K562 treated with DMSO at 1 percent for 12 hours (cell line): ENCODE results near the gene FTSJ3. TPM values are rescaled to one million over a fixed set of nuclear protein-coding genes. Genes with fewer than 3 reads are reported as not detected.

Experiments used
- total RNA-seq: library from RNA; unstranded; fragments of 300-600 nt; gene quantifications from 2 replicates; pipeline ENCODE4 v1.2.3, GENCODE V29; 2022; ENCODE audit not compliant: insufficient read depth

Gene FTSJ3, protein sequence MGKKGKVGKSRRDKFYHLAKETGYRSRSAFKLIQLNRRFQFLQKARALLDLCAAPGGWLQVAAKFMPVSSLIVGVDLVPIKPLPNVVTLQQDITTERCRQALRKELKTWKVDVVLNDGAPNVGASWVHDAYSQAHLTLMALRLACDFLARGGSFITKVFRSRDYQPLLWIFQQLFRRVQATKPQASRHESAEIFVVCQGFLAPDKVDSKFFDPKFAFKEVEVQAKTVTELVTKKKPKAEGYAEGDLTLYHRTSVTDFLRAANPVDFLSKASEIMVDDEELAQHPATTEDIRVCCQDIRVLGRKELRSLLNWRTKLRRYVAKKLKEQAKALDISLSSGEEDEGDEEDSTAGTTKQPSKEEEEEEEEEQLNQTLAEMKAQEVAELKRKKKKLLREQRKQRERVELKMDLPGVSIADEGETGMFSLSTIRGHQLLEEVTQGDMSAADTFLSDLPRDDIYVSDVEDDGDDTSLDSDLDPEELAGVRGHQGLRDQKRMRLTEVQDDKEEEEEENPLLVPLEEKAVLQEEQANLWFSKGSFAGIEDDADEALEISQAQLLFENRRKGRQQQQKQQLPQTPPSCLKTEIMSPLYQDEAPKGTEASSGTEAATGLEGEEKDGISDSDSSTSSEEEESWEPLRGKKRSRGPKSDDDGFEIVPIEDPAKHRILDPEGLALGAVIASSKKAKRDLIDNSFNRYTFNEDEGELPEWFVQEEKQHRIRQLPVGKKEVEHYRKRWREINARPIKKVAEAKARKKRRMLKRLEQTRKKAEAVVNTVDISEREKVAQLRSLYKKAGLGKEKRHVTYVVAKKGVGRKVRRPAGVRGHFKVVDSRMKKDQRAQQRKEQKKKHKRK
- 16.3 and 27.0 TPM in 2 replicates for total RNA-seq

DNA sequence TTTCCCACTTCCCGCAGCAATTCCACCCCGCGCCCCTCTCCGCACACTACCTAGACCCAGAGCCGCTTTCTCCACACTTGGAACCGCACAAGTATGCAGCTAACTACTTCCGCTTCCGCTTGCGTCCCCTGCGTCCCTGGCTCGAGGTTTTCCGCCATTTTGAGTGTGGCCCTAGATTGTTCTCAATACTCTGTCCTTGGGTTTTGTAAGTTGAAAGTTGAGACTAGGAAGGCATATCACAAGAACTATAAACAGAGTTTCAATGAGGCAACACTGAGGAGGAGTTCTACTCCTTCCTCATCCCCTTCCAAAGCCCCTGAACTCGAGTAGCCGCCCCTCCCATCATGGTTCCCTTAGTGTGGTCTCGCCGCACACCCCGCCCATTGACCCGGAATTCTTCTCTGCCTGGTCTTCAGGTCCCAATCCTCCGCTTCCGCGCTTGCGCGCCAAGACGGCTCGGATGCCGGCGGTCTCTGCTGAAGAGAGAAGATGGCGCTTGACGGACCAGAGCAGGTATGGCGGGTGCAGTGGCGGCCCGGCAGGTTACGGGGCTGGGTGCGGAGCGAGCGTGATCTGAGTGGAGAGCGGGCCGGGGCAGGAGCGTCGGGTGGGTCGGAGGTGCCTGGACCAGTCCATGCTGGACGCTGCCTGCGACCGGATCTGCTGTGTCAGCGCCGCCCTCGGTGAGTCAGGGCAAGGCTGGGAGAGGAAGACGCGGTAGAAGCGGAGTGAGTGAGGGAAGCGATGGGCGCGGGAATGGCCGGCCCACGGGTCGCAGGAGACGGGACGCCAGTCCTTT is at the start of gene FTSJ3, which contains the start of gene PSMC5:
Gene FTSJ3, minus strand, starts transcription at position 662 of the 799 bp plus-strand sequence. CDS start 761 bp downstream, outside the sequence.
Gene PSMC5, plus strand, starts transcription at position 430 of the 799 bp plus-strand sequence. Its CDS starts 60 bp downstream, at position 490.

DNA sequence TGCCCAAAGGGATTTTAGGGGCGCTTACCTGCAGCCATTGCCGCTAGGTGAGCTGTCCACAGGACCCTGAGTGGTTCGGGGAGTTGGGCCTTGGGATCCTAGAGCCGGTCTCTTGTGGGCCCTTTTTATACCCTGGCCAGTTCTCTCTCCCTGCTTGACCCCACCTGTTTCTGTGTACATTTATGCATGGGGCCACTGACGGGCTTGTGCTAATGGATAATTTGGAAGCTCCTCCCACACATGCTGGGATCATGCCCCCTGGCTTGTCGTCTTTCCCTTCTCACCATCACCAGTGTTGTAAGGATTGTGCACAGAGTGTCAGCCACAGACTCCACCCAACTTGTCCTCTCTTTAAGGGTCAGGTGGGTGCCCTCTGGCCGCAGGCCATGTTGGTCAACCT is 46.1 kb upstream of the FTSJ3 start, which contains the start of gene CSH2:
Gene CSH2, minus strand, starts transcription at position 101 of the 400 bp plus-strand sequence. Its CDS starts 63 bp downstream, at position 38.

DNA sequence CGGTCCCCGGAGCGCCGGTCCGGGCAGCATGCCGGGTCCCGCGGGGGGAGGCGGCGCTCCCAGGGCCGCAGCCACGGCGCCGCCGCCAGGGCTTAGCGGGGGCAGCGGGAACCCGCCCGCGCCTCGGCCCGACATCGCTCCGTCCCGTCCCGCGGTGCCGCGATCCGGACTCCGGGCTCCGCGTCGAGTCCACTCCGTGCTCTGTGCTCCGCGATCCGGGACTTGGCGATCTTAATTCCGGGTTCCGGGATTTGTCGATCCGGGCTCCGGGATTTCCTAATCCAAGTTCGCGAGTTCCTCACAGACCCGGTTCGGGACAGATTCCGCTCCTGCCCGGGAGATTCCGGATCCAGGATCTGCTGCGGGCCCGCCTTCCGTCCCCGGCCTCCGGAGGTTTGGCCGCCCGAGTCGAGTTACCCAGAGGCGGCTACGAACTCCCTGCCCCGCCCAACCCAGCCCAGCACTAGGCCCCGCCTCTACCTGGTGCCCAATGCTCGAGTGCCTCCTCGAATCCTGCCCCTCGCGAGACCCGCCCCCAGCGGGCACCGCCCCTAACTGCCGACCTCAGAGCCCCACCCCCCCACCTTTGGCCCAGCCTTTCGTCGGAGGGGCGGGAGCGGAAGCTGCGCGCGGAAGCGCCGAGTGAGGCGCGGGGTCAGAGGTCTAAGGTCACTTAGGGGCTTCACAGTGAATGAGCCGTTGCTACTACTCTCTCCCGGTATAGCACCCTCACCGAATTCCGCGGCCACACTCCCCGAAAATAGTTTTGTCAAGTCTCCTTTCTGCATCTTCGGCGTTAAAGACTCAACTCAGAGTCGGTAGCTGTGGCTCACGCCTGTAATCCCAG is 15.3 kb upstream of the FTSJ3 start, which contains the start of gene SMARCD2:
Gene SMARCD2, minus strand, starts transcription at position 146 of the 847 bp plus-strand sequence. Its CDS starts 11 bp downstream, at position 135.

DNA sequence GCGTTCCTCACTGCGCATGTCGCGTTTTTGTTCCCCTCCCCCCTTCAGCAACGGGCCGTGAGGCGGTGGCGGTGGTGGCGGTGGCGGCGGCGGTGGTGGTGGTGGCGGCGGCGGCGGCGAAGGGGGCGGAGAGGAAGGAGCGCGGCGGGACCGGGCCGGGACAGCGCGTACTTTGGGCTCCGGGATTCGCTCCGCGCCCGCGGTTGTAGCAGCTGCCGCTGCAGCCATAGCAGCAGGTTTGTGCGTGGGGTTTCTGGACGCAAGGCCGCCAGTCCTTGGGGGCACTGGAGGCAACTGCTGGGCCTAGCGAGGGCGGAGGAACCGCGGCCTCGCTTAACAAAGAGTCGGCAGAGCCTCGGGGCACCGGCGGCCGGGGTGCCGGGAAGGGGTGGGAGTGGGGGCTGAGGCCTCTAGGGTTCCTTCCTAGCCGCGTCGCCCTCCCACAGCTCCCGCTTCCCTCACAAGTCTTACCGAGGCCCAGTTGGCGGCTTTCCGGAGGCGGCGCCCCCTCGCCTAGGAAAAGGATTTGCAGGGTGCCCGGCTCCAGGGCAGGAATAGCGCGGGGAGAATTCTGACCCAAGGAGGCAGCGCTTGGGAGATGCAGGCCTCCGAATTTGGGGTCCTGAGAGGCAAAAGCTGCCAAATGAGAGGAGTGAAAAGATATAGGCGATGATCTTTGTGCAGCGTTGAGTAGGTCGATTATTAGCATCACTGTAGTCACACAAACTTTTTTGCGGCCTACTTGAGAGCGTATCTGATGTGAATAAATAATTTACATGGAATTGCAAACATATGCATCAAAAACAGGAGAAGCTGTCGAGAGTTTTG is 53.1 kb downstream of the FTSJ3 start, which contains the start of gene DDX42:
Gene DDX42, plus strand, starts transcription at position 30 of the 828 bp plus-strand sequence. CDS start 12,880 bp downstream, outside the sequence.

DNA sequence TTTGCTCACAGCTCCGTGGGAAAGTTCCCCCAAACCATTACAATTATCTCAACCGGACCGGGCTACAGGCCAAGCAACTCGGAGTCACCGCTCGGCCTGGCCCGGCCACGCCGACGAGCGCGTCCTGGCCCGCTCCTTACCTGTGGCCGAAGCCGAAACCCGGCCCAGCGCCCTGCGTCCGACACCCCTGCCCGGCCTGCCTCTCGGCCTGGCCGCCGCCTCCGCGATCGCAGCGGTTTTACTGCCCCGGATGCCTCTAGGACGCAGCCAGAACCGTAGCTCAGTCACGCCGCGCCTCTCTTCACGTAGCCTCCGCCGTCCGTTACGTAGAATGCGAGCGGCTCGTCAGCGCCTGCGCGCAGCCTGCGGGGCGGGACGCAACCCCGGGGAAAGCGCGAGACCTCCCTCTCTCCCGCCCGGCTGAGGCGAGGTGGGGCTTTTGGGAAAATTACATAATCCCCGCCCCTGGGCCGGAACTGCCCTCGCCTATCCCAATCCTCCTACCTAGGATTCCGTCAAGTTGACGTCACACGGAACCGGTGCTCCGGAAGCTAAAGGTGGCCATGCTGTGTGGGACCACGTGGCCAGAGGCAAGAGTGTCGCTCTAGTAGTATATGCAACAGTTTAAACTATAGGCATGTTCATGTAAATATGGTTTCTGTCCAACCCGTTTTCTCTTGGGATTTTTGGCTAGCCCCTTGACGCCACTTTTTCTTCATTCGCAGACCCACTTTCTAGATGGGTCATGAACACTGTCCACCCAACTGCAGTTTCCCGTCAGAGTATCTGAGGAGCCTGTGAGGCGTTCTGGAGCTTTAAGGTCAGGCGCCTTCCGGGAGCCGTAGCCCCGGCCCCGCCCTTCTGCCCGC is 54.0 kb downstream of the FTSJ3 start, which contains the start of gene CCDC47:
Gene CCDC47, minus strand, starts transcription at position 326 of the 869 bp plus-strand sequence. CDS start 7,422 bp downstream, outside the sequence.

Other genes with a start within 250 kb of the FTSJ3 start
- 39.9 and 42.0 TPM in 2 replicates for gene TACO1, start 226.8 kb downstream of the FTSJ3 start, total RNA-seq
- 13.4 and 29.5 TPM in 2 replicates for gene MAP3K3, start 205.2 kb downstream of the FTSJ3 start, total RNA-seq
- gene LIMD2, start 127.5 kb downstream of the FTSJ3 start, total RNA-seq, result 3.1 and 3.3 TPM in 2 replicates
- 24.8 and 42.2 TPM in 2 replicates for gene STRADA, start 85.9 kb downstream of the FTSJ3 start, total RNA-seq
- 29.2 and 72.5 TPM in 2 replicates for gene CCDC47, start 54.1 kb downstream of the FTSJ3 start, total RNA-seq
- 21.4 and 68.9 TPM in 2 replicates for gene DDX42, start 53.5 kb downstream of the FTSJ3 start, total RNA-seq
- 136 and 182 TPM in 2 replicates for gene PSMC5, start 232 bp downstream of the FTSJ3 start, total RNA-seq
- 58.2 and 91.2 TPM in 2 replicates for gene SMARCD2, start 15.0 kb upstream of the FTSJ3 start, total RNA-seq
- 0.41 TPM in 1 of 2 replicates, not detected in the other for gene CSH2, start 46.0 kb upstream of the FTSJ3 start, total RNA-seq
- not detected in 2 replicates for gene GH2, start 54.3 kb upstream of the FTSJ3 start, total RNA-seq
- gene CSH1, start 68.9 kb upstream of the FTSJ3 start, total RNA-seq, result not detected in 2 replicates
- gene CSHL1, start 83.6 kb upstream of the FTSJ3 start, total RNA-seq, result not detected in 2 replicates
- not detected in 2 replicates for gene GH1, start 91.2 kb upstream of the FTSJ3 start, total RNA-seq
- not detected in 2 replicates for gene CD79B, start 104.7 kb upstream of the FTSJ3 start, total RNA-seq
- 0.22 and 0.44 TPM in 2 replicates for gene SCN4A, start 145.3 kb upstream of the FTSJ3 start, total RNA-seq
- 0.81 and 3.2 TPM in 2 replicates for gene PRR29, start 170.7 kb upstream of the FTSJ3 start, total RNA-seq
- gene ICAM2, start 193.0 kb upstream of the FTSJ3 start, total RNA-seq, result 40.6 and 54.9 TPM in 2 replicates